ENCODE data around the gene PPEF1.

DNA sequence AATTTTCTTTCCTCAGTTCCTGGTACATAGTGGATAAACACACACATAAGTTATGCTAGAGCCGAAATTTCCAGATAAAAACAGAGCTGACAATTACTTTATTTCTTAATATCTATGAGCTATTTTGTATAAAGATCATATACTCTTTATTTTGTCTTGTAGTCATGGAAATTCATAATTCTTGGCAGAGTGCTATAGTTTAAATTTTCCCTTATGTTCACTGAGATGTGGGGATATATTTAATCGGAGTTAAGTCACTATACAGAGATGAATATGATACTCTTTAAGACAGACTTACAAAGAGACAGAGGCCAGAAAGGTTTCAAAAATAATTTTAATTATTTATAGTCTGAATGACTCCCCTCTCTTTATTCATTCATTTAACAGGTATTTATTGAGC lies 89.7 kb downstream of the PPEF1 start:
- TF ChIP-seq RAD21 (IDR thresholded peaks at IDR 0.05 in 1 of 2, conservative IDR thresholded peaks at IDR 0.05 in 1 of 2; ENCODE audit: low read depth in 2 of 2, low read length in 2 of 2), result no peak
- TF ChIP-seq SP4 (IDR thresholded peaks at IDR 0.05; ENCODE audit: low read length), result no peak
- TF ChIP-seq ATF3 (IDR thresholded peaks at IDR 0.05; ENCODE audit: insufficient read depth, low read depth, low read length), result no peak
- TF ChIP-seq CTCF (IDR thresholded peaks at IDR 0.05; ENCODE audit: control extremely low read depth in 1 of 3, insufficient read depth in 1 of 3, low read depth in 1 of 3, low read length in 3 of 3), result no peak
- no peak for TF ChIP-seq SUZ12 (IDR thresholded peaks at IDR 0.05; ENCODE audit: low read length)
- no peak for TF ChIP-seq SIN3A (conservative IDR thresholded peaks at IDR 0.05 in 1 of 2, IDR thresholded peaks at IDR 0.05 in 1 of 2; ENCODE audit: low read depth in 1 of 2, low read length in 2 of 2)
- TF ChIP-seq EP300 (IDR thresholded peaks at IDR 0.05; ENCODE audit: borderline replicate concordance in 1 of 2, low read depth in 2 of 2, low read length in 2 of 2), result no peak
- TF ChIP-seq SP2 (IDR thresholded peaks at IDR 0.05; ENCODE audit: low read length), result no peak

Data from H1 (cell line).